H1 (cell line): ENCODE results near the gene EPHA10. TPM values are rescaled to one million over a fixed set of nuclear protein-coding genes. Genes with fewer than 3 reads are reported as not detected.

Source experiments
- CTCF ChIA-PET: fragments of 300-600 bp; sonication (Branson Sonifier 250); formaldehyde crosslinking; loops from one replicate; lab custom pipeline; 2021; ENCODE audit not compliant: partially characterized antibody; lab: Charles Lee
- POLR2A ChIA-PET: fragments of 300-600 bp; sonication (Branson Sonifier 250); formaldehyde crosslinking; loops from one replicate; lab custom pipeline; 2021; ENCODE audit warnings: inconsistent platforms; ENCODE audit not compliant: partially characterized antibody; lab: Charles Lee
- DNase-seq, 2 experiments: peaks; one replicate each; pipeline versions ENCODE4 v3.0.0 to v3.0.0-alpha.2; 2010 to 2022; ENCODE audit warnings: low spot score in 2 of 2, low read depth in 1 of 2, mixed read lengths in 1 of 2
- FAIRE-seq: peaks from 2 replicates; lab custom pipeline; 2011; peaks lifted over from hg19 to GRCh38; lab: Jason Lieb, UNC
- H2AFZ ChIP-seq: 2 replicates; pipeline ENCODE4 v1.8.1; 2012; ENCODE audit warnings: low read length, inconsistent platforms
- H2AK5ac ChIP-seq: 2 replicates; pipeline ENCODE4 v1.6.1; 2013; ENCODE audit warnings: low read depth, low read length
- H2BK120ac ChIP-seq: replicated peaks from 2 replicates; pipeline ENCODE3; 2013; ENCODE audit warnings: low read depth, low read length, inconsistent platforms
- H2BK12ac ChIP-seq: 2 replicates; pipeline ENCODE4 v1.6.1; 2013; ENCODE audit warnings: low read depth, low read length
- H2BK15ac ChIP-seq: 2 replicates; pipeline ENCODE4 v1.6.1; 2013; ENCODE audit warnings: low read length
- H2BK20ac ChIP-seq: 2 replicates; pipeline ENCODE4 v1.6.1; 2013; ENCODE audit warnings: low read length
- H2BK5ac ChIP-seq: 2 replicates; pipeline ENCODE4 v1.6.1; 2013; ENCODE audit warnings: low read depth, low read length
- H3K14ac ChIP-seq: 2 replicates; pipeline ENCODE4 v1.6.1; 2013; ENCODE audit warnings: inconsistent platforms; ENCODE audit not compliant: insufficient read length
- H3K18ac ChIP-seq: 2 replicates; pipeline ENCODE4 v1.6.1; 2013; ENCODE audit warnings: low read length; ENCODE audit errors: extremely low read depth
- H3K23ac ChIP-seq: 2 replicates; pipeline ENCODE4 v1.6.1; 2013; ENCODE audit warnings: inconsistent platforms; ENCODE audit not compliant: insufficient read length
- H3K23me2 ChIP-seq: 2 replicates; pipeline ENCODE4 v1.6.1; 2013; ENCODE audit warnings: low read depth, low read length
- H3K27ac ChIP-seq: 2 replicates; pipeline ENCODE4 v1.6.1; 2011; ENCODE audit warnings: low read depth, low read length, inconsistent platforms
- H3K27me3 ChIP-seq, 4 experiments: replicated peaks in 1 of 4; 1 replicate in 1 of 4; 2 replicates in 3 of 4; pipeline versions ENCODE4 v1.6.1 to v1.8.1; 2011 to 2013; ENCODE audit warnings: low read length in 3 of 4, mild to moderate bottlenecking in 3 of 4, inconsistent platforms in 2 of 4, mixed read lengths in 2 of 4, moderate library complexity in 1 of 4; ENCODE audit not compliant: control insufficient read depth in 3 of 4, insufficient read depth in 3 of 4; ENCODE audit errors: extremely low read depth in 1 of 4
- H3K36me3 ChIP-seq, 4 experiments: 2 replicates each; pipeline versions ENCODE4 v1.6.1 to v1.8.1; 2011 to 2013; ENCODE audit warnings: mild to moderate bottlenecking in 4 of 4, low read length in 3 of 4, moderate library complexity in 2 of 4, control low read depth in 1 of 4, inconsistent platforms in 1 of 4; ENCODE audit not compliant: insufficient read depth in 4 of 4, control insufficient read depth in 2 of 4
- H3K4ac ChIP-seq: replicated peaks from 2 replicates; pipeline ENCODE3; 2013; ENCODE audit warnings: low read length, low read depth, mixed read lengths, inconsistent platforms; ENCODE audit not compliant: insufficient read length
- H3K4me1 ChIP-seq, 4 experiments: replicated peaks in 1 of 4; 1 replicate in 1 of 4; 2 replicates in 3 of 4; pipeline versions ENCODE4 v1.6.1 to v1.8.1; 2011 to 2013; ENCODE audit warnings: low read length in 3 of 4, inconsistent platforms in 2 of 4, mixed read lengths in 1 of 4; ENCODE audit not compliant: insufficient read depth in 4 of 4, control insufficient read depth in 3 of 4
- H3K4me2 ChIP-seq, 2 experiments: 2 replicates each; pipeline versions ENCODE4 v1.6.1 to v1.8.1; 2011 to 2013; ENCODE audit warnings: low read depth in 2 of 2, low read length in 2 of 2, control low read depth in 1 of 2, inconsistent platforms in 1 of 2, mild to moderate bottlenecking in 1 of 2; ENCODE audit not compliant: insufficient read depth in 1 of 2
- H3K4me3 ChIP-seq, 4 experiments: fragments of 200-600, 300-600 bp in 1 of 4; sonication (generic), shearing (Covaris generic), sonication (Bioruptor Twin) in 1 of 4; 2 replicates each; pipeline versions ENCODE4 v1.5.1 to v1.8.1; 2011 to 2016; ENCODE audit warnings: low read length in 4 of 4, low read depth in 3 of 4, control low read depth in 2 of 4, inconsistent platforms in 2 of 4, mild to moderate bottlenecking in 2 of 4, mixed read lengths in 1 of 4, moderate library complexity in 1 of 4; ENCODE audit not compliant: insufficient read depth in 2 of 4; ENCODE audit errors: extremely low read depth in 1 of 4
- H3K56ac ChIP-seq: replicated peaks from 2 replicates; pipeline ENCODE3; 2013; ENCODE audit warnings: low read depth, mild to moderate bottlenecking, mixed read lengths, low read length, inconsistent platforms; ENCODE audit not compliant: insufficient read length
- H3K79me1 ChIP-seq: 2 replicates; pipeline ENCODE4 v1.6.1; 2013; ENCODE audit warnings: low read depth, low read length, control low read depth
- H3K79me2 ChIP-seq, 2 experiments: 2 replicates each; pipeline versions ENCODE4 v1.6.1 to v1.8.1; 2012 to 2013; ENCODE audit warnings: low read length in 2 of 2, mild to moderate bottlenecking in 2 of 2, inconsistent platforms in 1 of 2; ENCODE audit not compliant: insufficient read depth in 2 of 2, control insufficient read depth in 1 of 2
- H3K9ac ChIP-seq, 4 experiments: replicated peaks in 1 of 4; 1 replicate in 1 of 4; 2 replicates in 3 of 4; pipeline versions ENCODE4 v1.6.1 to v1.8.1; 2011 to 2013; ENCODE audit warnings: low read depth in 3 of 4, low read length in 3 of 4, control low read depth in 2 of 4, mild to moderate bottlenecking in 2 of 4, moderate library complexity in 2 of 4, inconsistent platforms in 1 of 4; ENCODE audit errors: extremely low read depth in 1 of 4
- H3K9me3 ChIP-seq, 2 experiments: 2 replicates each; pipeline versions ENCODE4 v1.6.1 to v1.8.1; 2012 to 2013; ENCODE audit warnings: mild to moderate bottlenecking in 2 of 2, moderate library complexity in 2 of 2, control low read depth in 1 of 2, inconsistent platforms in 1 of 2, low read depth in 1 of 2, low read length in 1 of 2, mixed read lengths in 1 of 2; ENCODE audit not compliant: insufficient read depth in 2 of 2
- H4K20me1 ChIP-seq, 2 experiments: replicated peaks in 1 of 2; 2 replicates each; pipeline versions ENCODE3 to v1.8.1; 2011 to 2013; ENCODE audit warnings: inconsistent platforms in 2 of 2, low read length in 2 of 2, mild to moderate bottlenecking in 1 of 2; ENCODE audit not compliant: insufficient read depth in 2 of 2, control insufficient read depth in 1 of 2
- H4K5ac ChIP-seq: 2 replicates; pipeline ENCODE4 v1.6.1; 2013; ENCODE audit warnings: low read length, low read depth, mixed read lengths, inconsistent platforms; ENCODE audit not compliant: insufficient read length
- H4K8ac ChIP-seq: 2 replicates; pipeline ENCODE4 v1.8.0; 2013; ENCODE audit warnings: mild to moderate bottlenecking, moderate library complexity, low read length, inconsistent platforms; ENCODE audit not compliant: insufficient read depth; ENCODE audit errors: extremely low read depth
- H4K91ac ChIP-seq: replicated peaks from 2 replicates; pipeline ENCODE3; 2013; ENCODE audit warnings: low read length, mixed read lengths, inconsistent platforms; ENCODE audit not compliant: insufficient read length
- SIRT6 ChIP-seq: IDR thresholded peaks from one replicate; pipeline ENCODE4 v1.7.1; 2012; ENCODE audit warnings: low read length, inconsistent platforms
- YY1 ChIP-seq: IDR thresholded peaks from 2 replicates; pipeline ENCODE4 v1.6.1; 2011; ENCODE audit warnings: low read depth, mild to moderate bottlenecking, low read length
- WGBS, 2 experiments: shearing (Covaris generic) in 1 of 2; methylation state at CpG; one replicate each; pipeline versions ENCODE4 v1.1.6 to v1.1.7; 2013 to 2015; ENCODE audit warnings: low lambda C conversion rate in 2 of 2, mixed read lengths in 2 of 2, inconsistent platforms in 1 of 2, low coverage in 1 of 2, missing lambda C conversion rate in 1 of 2; ENCODE audit not compliant: insufficient replicate concordance in 2 of 2, insufficient coverage in 1 of 2, insufficient read length in 1 of 2; ENCODE audit errors: extremely low coverage in 1 of 2, missing lambda C conversion rate in 1 of 2; 5-methylcytosine and 5-hydroxymethylcytosine counted together
- polyA plus RNA-seq, 7 experiments: library from polyadenylated mRNA; depleted of rRNA in 3 of 7; stranded (reverse) in 5 of 7; unstranded in 2 of 7; fragments of >200 nt in 5 of 7; fragments of 200-250 nt in 2 of 7; gene quantifications; 1 replicate in 5 of 7; 2 replicates in 1 of 7; 4 replicates in 1 of 7; pipeline versions ENCODE4 v1.2.1 to v1.2.3, GENCODE V29; 2011 to 2013; ENCODE audit warnings: missing spikeins in 2 of 7, mixed read lengths in 2 of 7
- total RNA-seq: library from RNA; stranded (reverse); fragmentation: NEBNext Ultra II Directional; extraction: Animal tissue kit (Norgen Biotek cat#: 25700); gene quantifications from 2 replicates; pipeline ENCODE4 v1.2.1, GENCODE V29; 2021

EPHA10 gene
- total and polyA plus RNA-seq, 2 of the 8 experiments (the other 6 are each of a cell fraction or from before 2014, with no cell fraction given), result 0.54 to 1.0 TPM

- Histone ChIP-seq H3K27me3 (peaks cover 0 to 2% (median 0%) of the 10 kb centered on the region in 4 experiments; a peak in 1 of 7 replicates), H4K8ac (no peak overlapping the region), H3K4me1 (peaks cover 0 to 5% (median 2%) of the 10 kb centered on the region in 4 experiments; a peak in 4 of 7 replicates), H2AFZ (no peak overlapping the region), H3K4me3 (no peak overlapping the region), H3K4ac (peak overlapping the region; percentile 44), H2AK5ac (no peak overlapping the region), H3K36me3 (no peaks in the 10 kb centered on the region), H3K79me2 (no peaks in the 10 kb centered on the region), H3K27ac (no peak overlapping the region), H4K5ac (no peak overlapping the region), H3K23ac (no peak overlapping the region), H3K14ac (no peak overlapping the region), H3K18ac (no peak overlapping the region), H2BK5ac (no peak overlapping the region), H4K20me1 (no peaks in the 10 kb centered on the region), H3K4me2 (no peak overlapping the region), H3K23me2 (no peaks in the 10 kb centered on the region; the same call in 1 of the 2 replicates), H2BK20ac (no peak overlapping the region), H3K9ac (no peak overlapping the region), H2BK12ac (no peak overlapping the region), H2BK120ac (no peak overlapping the region), H3K79me1 (no peaks in the 10 kb centered on the region), H3K9me3 (no peaks in the 10 kb centered on the region), H4K91ac (no peak overlapping the region), H2BK15ac (no peak overlapping the region), H3K56ac (no peak overlapping the region)
- TF ChIP-seq YY1 (peak; percentile 48; the same call in 1 of the 2 replicates), SIRT6 (no peak)
- DNase-seq, result no peak
- FAIRE-seq, result no peak
- 60% methylated on average over 10 of the region's 10 CpGs; no CpG with 5 or more reads in 1 of the 2 experiments for WGBS, 2 experiments
- POLR2A ChIA-PET, result no interaction called here
- CTCF ChIA-PET, result interaction anchor here (0.7 to 20.8 kb wide), 7 partner anchors 8 to 70 kb away, joined by 3 to 400 read pairs (median 8); partner anchors contain the start of gene RSPO1
Measured at GRCh38 chr1:37673920-37674319, 91.0 kb downstream of the EPHA10 start.
